Body of pancreas (tissue), 4 donors: Measurements from ENCODE around the gene HOXA10. TPM values are rescaled to one million over a fixed set of nuclear protein-coding genes. Genes with fewer than 3 reads are reported as not detected.
A peak's percentile ranks its signal among the peaks of the same experiment; 100 is the strongest.

Experiments
- ATAC-seq: fragments of 150-250 bp; one replicate; pipeline ENCODE4 v1.9.1; 2016
- DNase-seq, 4 donors: peaks; one replicate each; pipeline ENCODE4 v3.0.0-alpha.2; 2019
- H3K27ac ChIP-seq, 4 donors: fragments of 200-600 bp; sonication (generic); 1 replicate in 3 of 4; 2 replicates in 1 of 4; pipeline versions ENCODE4 v1.5.1 to v1.6.1; 2016 to 2019; ENCODE audit warnings: mild to moderate bottlenecking in 1 of 4, mixed read lengths in 1 of 4, moderate library complexity in 1 of 4
- H3K27me3 ChIP-seq, 2 donors: fragments of 200-600 bp; sonication (generic); one replicate each; pipeline ENCODE4 v1.6.0; 2016; ENCODE audit warnings: mild to moderate bottlenecking in 1 of 2
- H3K36me3 ChIP-seq, 2 donors: fragments of 200-600 bp; sonication (generic); replicated peaks in 1 of 2; 2 replicates each; pipeline ENCODE4 v1.5.1; 2016; ENCODE audit warnings: low read depth in 2 of 2; ENCODE audit not compliant: insufficient read depth in 1 of 2
- H3K4me1 ChIP-seq: fragments of 200-600 bp; sonication (generic); one replicate; pipeline ENCODE4 v1.6.0; 2016
- H3K4me3 ChIP-seq, 2 donors: fragments of 200-600 bp; sonication (generic); 1 replicate in 1 of 2; 2 replicates in 1 of 2; pipeline ENCODE4 v1.5.1; 2016 to 2019
- H3K9me3 ChIP-seq, 3 donors: fragments of 200-600 bp; sonication (generic); 1 replicate in 2 of 3; 2 replicates in 1 of 3; pipeline ENCODE4 v1.5.1; 2016
- POLR2A ChIP-seq, 3 donors: fragments of 450-650 bp; IDR thresholded peaks; one replicate each; pipeline ENCODE4 v1.6.1; 2016; ENCODE audit warnings: antibody characterized with exemption in 3 of 3, mild to moderate bottlenecking in 2 of 3
- WGBS, 2 donors: methylation state at CpG; one replicate each; pipeline ENCODE4 v1.1.5; 2017; 5-methylcytosine and 5-hydroxymethylcytosine counted together
- intact Hi-C: fragments of 100-400 bp; cut with DNase I; formaldehyde crosslinking; loops from one replicate; pipeline ENCODE4 v1.15.1; 2023
- total RNA-seq, 2 donors: library from RNA; depleted of rRNA; stranded (reverse); fragments of >200 nt; gene quantifications; one replicate each; pipeline ENCODE4 v1.1.0, GENCODE V29; 2016
- TF ChIP-seq, protein P1 (sequence below), 7 experiments: fragments of 450-650 bp in 4 of 7; fragments of 200-600 bp in 3 of 7; sonication (generic) in 3 of 7; IDR thresholded peaks; one replicate each; pipeline ENCODE4 v1.5.1; 2016 to 2019; ENCODE audit warnings: antibody characterized with exemption in 7 of 7

HOXA10 gene
- total RNA-seq, 2 donors from 2014 or later: 0.52 TPM; not detected in 1

DNA sequence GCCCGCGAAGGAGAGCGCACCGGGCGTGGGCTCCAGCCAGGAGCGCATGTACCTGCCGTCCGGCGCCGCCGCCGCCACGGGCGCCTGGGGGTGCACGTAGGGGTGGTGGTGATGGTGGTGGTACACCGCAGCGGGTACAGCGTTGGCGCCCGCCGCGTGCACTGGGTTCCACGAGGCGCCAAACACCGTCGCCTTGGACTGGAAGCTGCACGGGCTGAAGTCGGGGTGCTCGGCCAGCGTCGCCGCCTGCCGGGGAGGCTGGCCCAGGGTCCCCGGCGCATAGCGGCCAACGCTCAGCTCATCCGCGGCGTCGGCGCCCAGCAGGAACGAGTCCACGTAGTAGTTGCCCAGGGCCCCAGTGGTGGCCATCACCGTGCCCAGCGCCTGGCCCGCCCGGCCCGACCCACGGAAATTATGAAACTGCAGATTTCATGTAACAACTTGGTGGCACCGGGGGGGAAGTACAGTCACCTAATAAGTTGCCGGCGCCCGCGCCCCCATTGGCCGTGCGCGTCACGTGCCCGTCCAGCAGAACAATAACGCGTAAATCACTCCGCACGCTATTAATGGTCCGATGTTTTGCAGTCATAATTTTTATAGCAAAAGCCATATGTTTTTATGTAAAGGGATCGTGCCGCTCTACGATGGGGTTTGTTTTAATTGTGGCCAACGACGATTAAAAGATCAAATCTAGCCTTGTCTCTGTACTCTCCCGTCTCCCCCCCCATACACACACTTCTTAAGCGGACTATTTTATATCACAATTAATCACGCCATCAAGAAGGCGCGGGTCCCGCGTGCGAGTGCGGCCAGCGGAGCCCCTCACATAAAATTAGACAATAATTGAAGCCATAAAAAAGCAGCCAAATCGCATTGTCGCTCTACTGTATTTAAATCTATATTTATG is 8.8 kb downstream of the HOXA10 start, which contains the start of gene HOXA9:
Gene HOXA9, minus strand, starts transcription at position 449 of the 907 bp plus-strand sequence. Its CDS starts 80 bp downstream, at position 369.
- TF ChIP-seq POLR2A (IDR thresholded peaks at IDR 0.05): no peak
- TF ChIP-seq, protein P1, sequence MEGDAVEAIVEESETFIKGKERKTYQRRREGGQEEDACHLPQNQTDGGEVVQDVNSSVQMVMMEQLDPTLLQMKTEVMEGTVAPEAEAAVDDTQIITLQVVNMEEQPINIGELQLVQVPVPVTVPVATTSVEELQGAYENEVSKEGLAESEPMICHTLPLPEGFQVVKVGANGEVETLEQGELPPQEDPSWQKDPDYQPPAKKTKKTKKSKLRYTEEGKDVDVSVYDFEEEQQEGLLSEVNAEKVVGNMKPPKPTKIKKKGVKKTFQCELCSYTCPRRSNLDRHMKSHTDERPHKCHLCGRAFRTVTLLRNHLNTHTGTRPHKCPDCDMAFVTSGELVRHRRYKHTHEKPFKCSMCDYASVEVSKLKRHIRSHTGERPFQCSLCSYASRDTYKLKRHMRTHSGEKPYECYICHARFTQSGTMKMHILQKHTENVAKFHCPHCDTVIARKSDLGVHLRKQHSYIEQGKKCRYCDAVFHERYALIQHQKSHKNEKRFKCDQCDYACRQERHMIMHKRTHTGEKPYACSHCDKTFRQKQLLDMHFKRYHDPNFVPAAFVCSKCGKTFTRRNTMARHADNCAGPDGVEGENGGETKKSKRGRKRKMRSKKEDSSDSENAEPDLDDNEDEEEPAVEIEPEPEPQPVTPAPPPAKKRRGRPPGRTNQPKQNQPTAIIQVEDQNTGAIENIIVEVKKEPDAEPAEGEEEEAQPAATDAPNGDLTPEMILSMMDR (IDR thresholded peaks at IDR 0.05): no peak
- 7 to 17% methylated on average over 51 to 79 of the region's 82 CpGs for WGBS, 2 donors
- Histone ChIP-seq H3K36me3 (no peaks in the 10 kb centered on the region), H3K27me3 (peaks cover 0 to 68% of the 10 kb centered on the region in 2 donors), H3K4me1 (peaks cover 24% of the 10 kb centered on the region), H3K27ac (no peak within 1 kb of the TSS), H3K9me3 (no peaks in the 10 kb centered on the region), H3K4me3 (no peak within 1 kb of the TSS)
- peak in 1 of 4 donors; percentile 43 for DNase-seq
- intact Hi-C loops: loop anchor here (10.0 kb wide), 1 partner anchor 311 kb away; no protein-coding TSS in a partner anchor
- no peak for ATAC-seq

DNA sequence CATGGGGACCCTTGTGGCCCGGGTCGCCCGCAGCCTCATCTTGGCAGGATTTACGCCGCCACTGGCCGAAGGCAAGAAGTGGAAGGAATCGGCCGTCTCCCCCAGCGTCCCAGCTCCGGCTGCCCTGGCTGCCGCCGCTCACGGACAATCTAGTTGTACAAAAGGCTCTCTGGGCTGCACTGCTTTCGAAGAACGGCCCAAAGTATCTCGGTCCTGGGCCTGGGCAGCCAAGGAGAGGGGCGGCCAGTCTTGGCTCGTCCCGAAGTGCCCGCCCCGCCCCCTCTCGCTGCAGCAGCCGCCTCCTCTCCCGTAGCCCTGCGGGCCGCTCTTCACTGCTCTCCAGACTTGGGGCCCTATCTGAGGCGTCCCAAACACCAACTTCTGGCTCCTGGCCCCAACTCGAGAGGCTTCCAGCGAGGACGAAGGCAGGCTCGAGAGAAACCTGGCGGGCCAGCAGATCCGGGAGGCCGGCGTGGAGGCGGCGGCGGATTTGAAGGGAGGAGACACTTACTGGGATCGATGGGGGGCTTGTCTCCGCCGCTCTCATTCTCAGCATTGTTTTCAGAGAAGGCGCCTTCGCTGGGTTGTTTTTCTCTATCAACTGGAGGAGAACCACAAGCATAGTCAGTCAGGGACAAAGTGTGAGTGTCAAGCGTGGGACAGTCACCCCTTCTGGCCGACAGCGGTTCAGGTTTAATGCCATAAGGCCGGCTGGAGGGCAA is 9.6 kb downstream of the HOXA10 start:
- Histone ChIP-seq H3K27ac (no peak overlapping the region), H3K27me3 (peaks cover 0 to 68% of the 10 kb centered on the region in 2 donors), H3K4me1 (peaks cover 26% of the 10 kb centered on the region), H3K4me3 (no peak overlapping the region), H3K9me3 (no peaks in the 10 kb centered on the region), H3K36me3 (no peaks in the 10 kb centered on the region)
- TF ChIP-seq, protein P1 (IDR thresholded peaks at IDR 0.05): no peak
- TF ChIP-seq POLR2A (IDR thresholded peaks at IDR 0.05): no peak
- intact Hi-C loops: loop anchor here (10.0 kb wide), 1 partner anchor 310 kb away; no protein-coding TSS in a partner anchor
- WGBS, 2 donors: 5 to 8% methylated on average over 27 to 47 of the region's 47 CpGs
- DNase-seq: no peak
- ATAC-seq: no peak

DNA sequence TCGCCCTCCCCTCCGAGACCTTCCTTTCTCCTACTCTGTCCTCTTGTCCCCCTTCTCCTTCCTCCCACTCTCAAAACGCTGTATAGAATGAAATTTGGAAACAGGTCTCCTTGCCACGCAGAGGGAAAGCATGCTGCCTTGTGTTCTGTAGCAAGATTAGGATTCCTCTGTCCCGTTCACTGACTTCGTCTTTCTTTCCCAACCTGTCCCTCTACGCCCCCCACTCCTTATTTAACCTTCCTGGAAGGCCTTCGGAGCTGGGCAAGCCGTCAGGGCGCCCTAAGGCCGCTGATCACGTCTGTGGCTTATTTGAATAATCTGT is 10.1 kb downstream of the HOXA10 start:
- Histone ChIP-seq H3K27ac (no peak overlapping the region), H3K4me1 (peaks cover 22% of the 10 kb centered on the region), H3K9me3 (no peaks in the 10 kb centered on the region), H3K4me3 (no peak overlapping the region), H3K27me3 (peaks cover 0 to 67% of the 10 kb centered on the region in 2 donors), H3K36me3 (no peaks in the 10 kb centered on the region)
- intact Hi-C loops: loop anchor here (10.0 kb wide), 1 partner anchor 309 kb away; no protein-coding TSS in a partner anchor
- ATAC-seq (no peak), DNase-seq (no peak)
- 9 to 19% methylated on average over 12 of the region's 12 CpGs for WGBS, 2 donors
- TF ChIP-seq POLR2A (IDR thresholded peaks at IDR 0.05): no peak
- TF ChIP-seq, protein P1 (IDR thresholded peaks at IDR 0.05): no peak

DNA sequence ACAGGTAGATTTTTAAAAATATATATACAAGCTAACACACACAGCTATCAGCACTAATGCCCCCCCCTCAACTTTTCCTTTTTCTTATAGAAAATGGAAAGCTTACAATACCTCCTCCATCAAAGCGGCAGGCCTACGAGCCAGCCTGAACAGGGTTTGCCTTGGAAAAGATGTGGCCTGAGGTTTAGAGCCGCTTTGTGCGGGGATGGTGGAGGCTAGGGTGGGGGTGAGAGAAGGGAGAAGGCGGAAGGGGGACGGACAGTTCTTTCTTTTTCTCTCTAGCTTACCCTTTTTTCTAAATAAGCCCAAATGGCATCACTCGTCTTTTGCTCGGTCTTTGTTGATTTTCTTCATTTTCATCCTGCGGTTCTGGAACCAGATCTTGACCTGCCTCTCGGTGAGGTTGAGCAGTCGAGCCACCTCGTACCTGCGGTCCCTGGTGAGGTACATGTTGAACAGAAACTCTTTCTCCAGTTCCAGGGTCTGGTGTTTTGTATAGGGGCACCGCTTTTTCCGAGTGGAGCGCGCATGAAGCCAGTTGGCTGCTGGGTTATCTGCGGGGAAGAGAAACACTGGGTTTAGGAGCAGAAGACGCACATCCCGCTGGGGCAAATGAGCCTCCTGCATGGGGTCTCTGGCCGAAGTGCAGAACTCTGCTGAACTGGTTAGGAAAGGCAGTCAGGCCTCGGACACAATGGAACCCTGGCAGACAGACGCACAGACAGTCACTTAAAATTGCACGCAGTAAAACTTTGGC is 10.7 kb downstream of the HOXA10 start:
- ATAC-seq (no peak), DNase-seq (no peak)
- H3K36me3 ChIP-seq: no peaks in the 10 kb centered on the region
- H3K9me3 ChIP-seq: no peaks in the 10 kb centered on the region
- H3K27me3 ChIP-seq: peaks cover 0 to 68% of the 10 kb centered on the region in 2 donors
- 34 to 44% methylated on average over 24 of the region's 24 CpGs for WGBS, 2 donors
- no peak overlapping the region for H3K27ac ChIP-seq
- H3K4me1 ChIP-seq: peaks cover 22% of the 10 kb centered on the region
- TF ChIP-seq POLR2A (IDR thresholded peaks at IDR 0.05): no peak
- TF ChIP-seq, protein P1 (IDR thresholded peaks at IDR 0.05): no peak
- H3K4me3 ChIP-seq: no peak overlapping the region
- intact Hi-C loops: loop anchor here (10.0 kb wide), 1 partner anchor 309 kb away; no protein-coding TSS in a partner anchor
